Calu3 (cell line): ENCODE data around the gene TTBK1. TPM values are rescaled to one million over a fixed set of nuclear protein-coding genes. Genes with fewer than 3 reads are reported as not detected.

ENCODE experiments used
- BruUV-seq: library from RNA; stranded (reverse); fragments of 400-500 nt; replicated peaks from 2 replicates; lab custom pipeline; 2021; lab: Mats Ljungman, UMichigan
- CTCF ChIA-PET: fragments of 300-600 bp; sonication (Branson Sonifier 250); formaldehyde crosslinking; loops from one replicate; lab custom pipeline; 2022; ENCODE audit warnings: antibody characterized with exemption; lab: Charles Lee
- DNase-seq: peaks from one replicate; pipeline ENCODE4 v3.0.0; 2022
- H3K27ac Mint-ChIP-seq: one replicate; pipeline ENCODE4 v1.8.0; 2022; ENCODE audit warnings: mixed read lengths; ENCODE audit not compliant: unreplicated experiment
- H3K27me3 Mint-ChIP-seq: one replicate; pipeline ENCODE4 v1.8.0; 2022; ENCODE audit warnings: mixed read lengths; ENCODE audit not compliant: unreplicated experiment
- H3K36me3 Mint-ChIP-seq: one replicate; pipeline ENCODE4 v1.8.0; 2022; ENCODE audit warnings: mild to moderate bottlenecking, moderate library complexity, mixed read lengths; ENCODE audit not compliant: insufficient read depth, unreplicated experiment
- H3K4me1 Mint-ChIP-seq: one replicate; pipeline ENCODE4 v1.8.0; 2022; ENCODE audit warnings: mild to moderate bottlenecking, low read depth, mixed read lengths; ENCODE audit not compliant: unreplicated experiment
- H3K4me3 Mint-ChIP-seq: one replicate; pipeline ENCODE4 v1.8.0; 2022; ENCODE audit warnings: mild to moderate bottlenecking, low read depth, moderate library complexity, mixed read lengths; ENCODE audit not compliant: unreplicated experiment
- H3K9me3 Mint-ChIP-seq: one replicate; pipeline ENCODE4 v1.8.0; 2022; ENCODE audit warnings: low read depth, mixed read lengths; ENCODE audit not compliant: unreplicated experiment
- intact Hi-C: fragments of 100-400 bp; cut with micrococcal nuclease; formaldehyde crosslinking; loops from one replicate; pipeline ENCODE4 v1.10.0; 2022; ENCODE audit not compliant: unreplicated experiment
- total RNA-seq: library from RNA; stranded (reverse); gene quantifications from 2 replicates; pipeline ENCODE4 v1.2.3, GENCODE V29; 2022
- TF ChIP-seq, protein P1 (sequence below): fragments of 200-600 bp; IDR thresholded peaks from one replicate; pipeline ENCODE4 v1.8.0; 2022; ENCODE audit warnings: antibody characterized with exemption; ENCODE audit not compliant: unreplicated experiment

The TTBK1 gene
- total RNA-seq, 1 experiment from 2014 or later: 0.17 TPM

DNA sequence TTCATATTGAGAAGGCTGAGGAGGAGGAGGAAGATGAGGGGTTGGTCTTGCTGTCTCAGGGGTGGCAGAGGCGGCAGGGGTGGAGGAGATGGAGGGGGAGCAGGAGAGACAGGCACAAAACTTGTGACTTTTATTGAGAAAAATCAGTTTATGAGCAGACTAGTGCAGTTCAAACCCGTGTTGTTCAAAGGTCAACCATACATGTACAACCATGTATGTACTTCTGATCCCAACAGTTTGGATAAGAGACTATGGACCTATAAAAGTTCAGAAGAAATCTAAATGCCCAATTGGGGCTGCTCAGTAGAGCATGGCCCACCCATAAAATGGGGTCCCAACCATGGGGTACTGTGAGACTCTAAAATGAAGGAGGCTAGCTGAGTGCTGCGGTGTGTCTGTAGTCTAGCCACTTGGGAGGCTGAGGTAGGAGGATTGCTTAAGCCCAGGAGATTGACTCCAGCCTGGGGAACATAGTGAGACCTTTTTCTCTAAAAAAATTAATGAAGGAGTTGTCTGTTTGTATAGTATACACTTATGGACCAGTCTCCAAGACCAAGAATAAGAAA lies 47.1 kb downstream of the TTBK1 start:
- H3K27me3 Mint-ChIP-seq: no peaks in the 10 kb centered on the region
- no peak overlapping the region for H3K4me3 Mint-ChIP-seq
- CTCF ChIA-PET: no interaction called here
- H3K4me1 Mint-ChIP-seq: no peaks in the 10 kb centered on the region
- DNase-seq: no peak
- H3K9me3 Mint-ChIP-seq: no peaks in the 10 kb centered on the region
- TF ChIP-seq, protein P1, sequence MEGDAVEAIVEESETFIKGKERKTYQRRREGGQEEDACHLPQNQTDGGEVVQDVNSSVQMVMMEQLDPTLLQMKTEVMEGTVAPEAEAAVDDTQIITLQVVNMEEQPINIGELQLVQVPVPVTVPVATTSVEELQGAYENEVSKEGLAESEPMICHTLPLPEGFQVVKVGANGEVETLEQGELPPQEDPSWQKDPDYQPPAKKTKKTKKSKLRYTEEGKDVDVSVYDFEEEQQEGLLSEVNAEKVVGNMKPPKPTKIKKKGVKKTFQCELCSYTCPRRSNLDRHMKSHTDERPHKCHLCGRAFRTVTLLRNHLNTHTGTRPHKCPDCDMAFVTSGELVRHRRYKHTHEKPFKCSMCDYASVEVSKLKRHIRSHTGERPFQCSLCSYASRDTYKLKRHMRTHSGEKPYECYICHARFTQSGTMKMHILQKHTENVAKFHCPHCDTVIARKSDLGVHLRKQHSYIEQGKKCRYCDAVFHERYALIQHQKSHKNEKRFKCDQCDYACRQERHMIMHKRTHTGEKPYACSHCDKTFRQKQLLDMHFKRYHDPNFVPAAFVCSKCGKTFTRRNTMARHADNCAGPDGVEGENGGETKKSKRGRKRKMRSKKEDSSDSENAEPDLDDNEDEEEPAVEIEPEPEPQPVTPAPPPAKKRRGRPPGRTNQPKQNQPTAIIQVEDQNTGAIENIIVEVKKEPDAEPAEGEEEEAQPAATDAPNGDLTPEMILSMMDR: no peak
- no peak overlapping the region for H3K27ac Mint-ChIP-seq
- H3K36me3 Mint-ChIP-seq: no peaks in the 10 kb centered on the region
- no TSS peak for BruUV-seq
- intact Hi-C loops: no loop called here

DNA sequence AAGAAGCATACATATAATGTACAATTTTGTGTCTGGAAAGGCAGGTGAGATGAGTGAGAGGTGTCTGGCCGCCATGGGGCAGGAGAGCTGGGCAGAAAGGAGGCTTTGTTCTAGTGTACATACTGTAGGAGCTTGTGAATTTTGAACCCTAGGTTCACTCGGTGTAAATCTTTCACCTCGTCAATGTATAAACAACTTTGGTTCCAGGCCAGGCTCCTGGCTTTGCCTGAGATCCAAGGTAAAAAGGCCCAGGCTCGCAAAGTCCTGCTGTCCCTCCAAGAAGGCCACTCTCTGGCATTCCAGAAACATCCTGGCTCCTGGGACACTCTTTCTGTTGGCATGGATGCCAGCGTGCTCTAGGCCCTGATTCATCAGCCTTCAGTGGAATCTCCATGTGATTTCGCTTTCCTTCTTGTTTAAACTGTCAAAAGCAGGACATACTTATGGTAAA lies 47.6 kb downstream of the TTBK1 start:
- Mint-ChIP-seq H3K36me3 (no peaks in the 10 kb centered on the region), H3K9me3 (no peaks in the 10 kb centered on the region), H3K27me3 (no peaks in the 10 kb centered on the region), H3K27ac (no peak overlapping the region), H3K4me1 (no peaks in the 10 kb centered on the region), H3K4me3 (no peak overlapping the region)
- DNase-seq: no peak
- TF ChIP-seq, protein P1: no peak
- intact Hi-C loops: no loop called here
- BruUV-seq: no TSS peak
- CTCF ChIA-PET: no interaction called here

DNA sequence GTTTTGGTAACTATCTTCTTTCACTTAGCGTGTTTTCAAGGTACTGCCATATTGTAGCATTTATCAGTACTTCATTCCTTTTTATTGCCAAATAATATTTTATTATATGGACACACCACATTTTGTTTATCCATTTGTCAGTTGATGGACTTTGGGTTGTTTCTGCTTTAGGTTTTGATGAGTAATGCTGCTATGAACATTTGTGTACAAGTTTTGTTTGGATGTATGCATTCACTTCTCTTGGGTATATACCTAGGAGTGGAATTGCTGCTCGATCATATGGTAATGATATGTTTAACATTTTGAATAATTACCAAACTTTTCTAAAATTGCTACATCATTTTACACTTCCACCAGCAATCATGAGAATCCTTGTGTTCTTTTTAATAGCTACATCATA lies 48.4 kb downstream of the TTBK1 start:
- TF ChIP-seq, protein P1: no peak
- CTCF ChIA-PET: no interaction called here
- no peaks in the 10 kb centered on the region for H3K9me3 Mint-ChIP-seq
- no peak for DNase-seq
- H3K4me1 Mint-ChIP-seq: no peaks in the 10 kb centered on the region
- H3K27me3 Mint-ChIP-seq: no peaks in the 10 kb centered on the region
- H3K4me3 Mint-ChIP-seq: no peak overlapping the region
- intact Hi-C loops: no loop called here
- no TSS peak for BruUV-seq
- no peaks in the 10 kb centered on the region for H3K36me3 Mint-ChIP-seq
- no peak overlapping the region for H3K27ac Mint-ChIP-seq

DNA sequence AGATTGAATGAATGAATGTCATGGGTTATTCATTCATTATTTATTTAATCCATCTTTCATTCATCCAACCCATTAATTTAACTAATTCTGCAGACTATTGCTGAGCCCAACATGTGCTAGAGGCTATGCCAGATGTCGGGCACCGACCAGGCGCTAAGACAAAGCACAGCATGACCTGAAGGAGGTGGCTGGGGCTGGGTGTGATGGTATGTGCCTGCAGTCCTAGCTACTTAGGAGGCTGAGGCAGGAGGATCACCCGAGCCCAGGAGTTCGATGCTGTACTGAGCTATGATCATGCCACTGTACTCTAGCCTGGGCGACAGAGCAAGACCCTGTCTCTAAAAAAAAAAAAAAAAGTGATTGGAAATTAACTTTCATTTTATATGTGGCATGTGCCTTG lies 49.1 kb downstream of the TTBK1 start:
- CTCF ChIA-PET: interaction anchor here (0.7 kb wide), 3 partner anchors 59 to 1826 kb away, joined by 4 to 5 read pairs (median 4); no protein-coding TSS in a partner anchor
- TF ChIP-seq, protein P1: no peak
- no peak for DNase-seq
- H3K4me3 Mint-ChIP-seq: no peak overlapping the region
- no peaks in the 10 kb centered on the region for H3K4me1 Mint-ChIP-seq
- intact Hi-C loops: no loop called here
- H3K27ac Mint-ChIP-seq: no peak overlapping the region
- no TSS peak for BruUV-seq
- no peaks in the 10 kb centered on the region for H3K36me3 Mint-ChIP-seq
- H3K9me3 Mint-ChIP-seq: no peaks in the 10 kb centered on the region
- H3K27me3 Mint-ChIP-seq: no peaks in the 10 kb centered on the region
